HEK293 (cell line): Measurements from ENCODE around the gene TLNRD1.

Source experiments
- CTCF ChIA-PET: fragments of 350-600 bp; formaldehyde crosslinking; extraction: SDS; loops from one replicate; lab custom pipeline; 2021; ENCODE audit warnings: antibody characterized with exemption; lab: Yijun Ruan, JAX
- POLR2A ChIA-PET: fragments of 300-600 bp; formaldehyde crosslinking; extraction: SDS; loops from one replicate; lab custom pipeline; 2020; ENCODE audit warnings: antibody characterized with exemption, inconsistent platforms; lab: Yijun Ruan, JAX
- H3K27ac ChIP-seq: fragments of 200-500 bp; sonication (Bioruptor generic); 2 replicates; pipeline ENCODE4 v1.5.1; 2014; ENCODE audit warnings: low read depth, low read length, control low read depth, inconsistent platforms; ENCODE audit errors: extremely low read depth
- H3K36me3 ChIP-seq, 2 experiments: fragments of 200-500 bp in 1 of 2; sonication (Bioruptor generic) in 1 of 2; 1 replicate in 1 of 2; 2 replicates in 1 of 2; pipeline ENCODE4 v1.5.1; 2014 to 2017; ENCODE audit warnings: inconsistent platforms in 2 of 2, low read length in 2 of 2; ENCODE audit not compliant: control insufficient read depth in 2 of 2, insufficient read depth in 1 of 2
- H3K4me1 ChIP-seq: fragments of 200-500 bp; sonication (Bioruptor generic); 2 replicates; pipeline ENCODE4 v1.5.1; 2014; ENCODE audit warnings: mild to moderate bottlenecking, low read length, inconsistent platforms; ENCODE audit not compliant: control insufficient read depth, insufficient read depth
- H3K4me3 ChIP-seq: 2 replicates; pipeline ENCODE4 v1.5.1; 2011; ENCODE audit warnings: low read depth, mild to moderate bottlenecking, control low read depth, low read length, moderate library complexity
- H3K9me3 ChIP-seq: fragments of 200-500 bp; sonication (Bioruptor generic); 2 replicates; pipeline ENCODE4 v1.5.1; 2014; ENCODE audit warnings: low read depth, low read length, inconsistent platforms; ENCODE audit not compliant: control insufficient read depth, insufficient read depth
- AEBP2 ChIP-seq: fragments of 450-650 bp; formaldehyde crosslinking; IDR thresholded peaks from 2 replicates; pipeline ENCODE4 v1.5.1; 2016; ENCODE audit warnings: missing biosample characterization, missing genetic modification characterization, borderline replicate concordance
- ELK4 ChIP-seq: IDR thresholded peaks from 2 replicates; pipeline ENCODE4 v1.6.1; 2011; ENCODE audit warnings: mild to moderate bottlenecking, low read depth, low read length, borderline replicate concordance
- KLF8 ChIP-seq: fragments of 450-650 bp; formaldehyde crosslinking; IDR thresholded peaks from 2 replicates; pipeline ENCODE4 v1.5.1; 2016; ENCODE audit warnings: missing biosample characterization, missing genetic modification characterization
- SALL2 ChIP-seq: fragments of 450-650 bp; formaldehyde crosslinking; IDR thresholded peaks from 2 replicates; pipeline ENCODE4 v1.5.0; 2017; ENCODE audit warnings: missing biosample characterization, mild to moderate bottlenecking, missing genetic modification characterization, borderline replicate concordance
- TRIM28 ChIP-seq: IDR thresholded peaks from 2 replicates; pipeline ENCODE4 v1.6.1; 2011; ENCODE audit warnings: low read length, control low read depth, borderline replicate concordance
- YY2 ChIP-seq: fragments of 450-650 bp; formaldehyde crosslinking; IDR thresholded peaks from 2 replicates; pipeline ENCODE4 v1.5.1; 2016; ENCODE audit warnings: missing biosample characterization, missing genetic modification characterization
- ZBTB26 ChIP-seq: fragments of 450-650 bp; formaldehyde crosslinking; optimal IDR thresholded peaks from 2 replicates; pipeline ENCODE3; 2016; ENCODE audit warnings: missing biosample characterization, mild to moderate bottlenecking, missing genetic modification characterization
- ZFP3 ChIP-seq: fragments of 450-650 bp; formaldehyde crosslinking; IDR thresholded peaks from 2 replicates; pipeline ENCODE4 v1.5.1; 2016; ENCODE audit warnings: low read depth, missing biosample characterization, missing genetic modification characterization
- ZNF132 ChIP-seq: fragments of 450-650 bp; formaldehyde crosslinking; IDR thresholded peaks from 2 replicates; pipeline ENCODE4 v1.5.1; 2017; ENCODE audit warnings: missing biosample characterization, missing genetic modification characterization, borderline replicate concordance
- ZNF19 ChIP-seq: fragments of 450-650 bp; formaldehyde crosslinking; IDR thresholded peaks from 2 replicates; pipeline ENCODE4; 2016; ENCODE audit warnings: missing biosample characterization, missing genetic modification characterization, low read depth
- ZNF274 ChIP-seq, 2 experiments: fragments of 200-500 bp in 1 of 2; fragments of 450-650 bp in 1 of 2; sonication (Bioruptor generic) in 1 of 2; formaldehyde crosslinking in 1 of 2; IDR thresholded peaks; 2 replicates each; pipeline versions ENCODE4 v1.5.1 to v1.6.1; 2014 to 2016; ENCODE audit warnings: borderline replicate concordance in 1 of 2, inconsistent platforms in 1 of 2, low read length in 1 of 2, missing biosample characterization in 1 of 2, missing genetic modification characterization in 1 of 2
- ZNF280D ChIP-seq: fragments of 450-650 bp; formaldehyde crosslinking; IDR thresholded peaks from 2 replicates; pipeline ENCODE4 v1.5.1; 2016; ENCODE audit warnings: missing biosample characterization, missing genetic modification characterization
- ZNF311 ChIP-seq: fragments of 450-650 bp; formaldehyde crosslinking; IDR thresholded peaks from 2 replicates; pipeline ENCODE4 v1.5.1; 2017; ENCODE audit warnings: missing biosample characterization, missing genetic modification characterization, borderline replicate concordance
- ZNF521 ChIP-seq: fragments of 450-650 bp; formaldehyde crosslinking; IDR thresholded peaks from 2 replicates; pipeline ENCODE4 v1.5.1; 2017; ENCODE audit warnings: missing biosample characterization, mild to moderate bottlenecking, missing genetic modification characterization
- ZNF626 ChIP-seq: fragments of 450-650 bp; sonication (Bioruptor Pico); formaldehyde crosslinking; IDR thresholded peaks from 2 replicates; pipeline ENCODE4 v1.5.1; 2018; ENCODE audit warnings: missing biosample characterization, missing genetic modification characterization, inconsistent platforms
- ZNF76 ChIP-seq: fragments of 450-650 bp; formaldehyde crosslinking; IDR thresholded peaks from 2 replicates; pipeline ENCODE4; 2016; ENCODE audit warnings: low read depth, missing biosample characterization, missing genetic modification characterization, borderline replicate concordance
- ZNF777 ChIP-seq: fragments of 450-650 bp; formaldehyde crosslinking; IDR thresholded peaks from 2 replicates; pipeline ENCODE4 v1.5.1; 2017; ENCODE audit warnings: missing biosample characterization, missing genetic modification characterization, borderline replicate concordance
- ZNF837 ChIP-seq: fragments of 450-650 bp; formaldehyde crosslinking; IDR thresholded peaks from 2 replicates; pipeline ENCODE4 v1.5.1; 2016; ENCODE audit warnings: missing biosample characterization, missing genetic modification characterization
- TF ChIP-seq, protein P1 (sequence below): fragments of 450-650 bp; formaldehyde crosslinking; IDR thresholded peaks from 2 replicates; pipeline ENCODE4 v1.5.1; 2017; ENCODE audit warnings: missing biosample characterization, missing genetic modification characterization
- TF ChIP-seq, protein P2 (sequence below): fragments of 450-650 bp; formaldehyde crosslinking; IDR thresholded peaks from 2 replicates; pipeline ENCODE4 v1.5.1; 2016; ENCODE audit warnings: missing biosample characterization, missing genetic modification characterization
- TF ChIP-seq, protein P3 (sequence below): fragments of 450-650 bp; IDR thresholded peaks from 2 replicates; pipeline ENCODE4 v1.5.1; 2018; ENCODE audit warnings: missing biosample characterization, mild to moderate bottlenecking, missing genetic modification characterization

Gene TLNRD1

DNA sequence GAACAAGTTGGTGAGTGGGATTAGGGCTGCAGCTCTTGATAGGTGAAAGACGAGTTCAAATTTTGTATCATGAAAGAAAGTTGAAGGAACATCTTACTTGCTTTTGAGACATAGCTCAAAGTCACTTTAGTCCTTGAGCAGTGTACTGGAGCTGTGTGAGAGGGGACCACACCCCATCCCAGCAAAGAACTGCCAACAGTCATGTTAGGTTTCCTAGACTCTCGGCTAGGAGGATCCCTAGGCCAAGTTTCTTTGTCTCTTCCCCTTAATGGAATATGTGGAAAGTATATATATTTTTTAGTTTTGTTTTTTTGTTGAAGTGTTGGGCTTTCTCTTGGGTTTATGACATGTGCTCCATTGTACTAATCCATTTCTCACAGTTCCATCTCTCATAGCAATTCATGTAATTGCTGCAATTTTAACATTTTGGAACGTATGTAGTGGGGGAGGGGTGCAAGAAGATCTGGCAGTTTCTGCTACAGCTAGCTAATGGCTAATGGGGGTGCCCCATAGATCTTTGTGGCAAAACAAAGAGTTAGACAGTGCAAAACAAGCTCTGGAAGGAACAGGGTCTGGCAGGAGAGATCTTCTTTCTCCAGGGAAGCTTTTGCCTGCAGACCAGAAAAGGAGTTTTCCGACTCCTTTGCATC, 25.1 kb downstream of the TLNRD1 start (continued):
- TF ChIP-seq ZNF521 (no peak), AEBP2 (tag by site-specific recombination) (no peak), ZNF837 (no peak), ZNF19 (tag by site-specific recombination) (no peak), ELK4 (no peak), ZNF76 (no peak), ZNF132 (tag by site-specific recombination) (no peak), ZNF311 (tag by site-specific recombination) (no peak), ZFP3 (tag by site-specific recombination) (no peak), ZBTB26 (no peak), SALL2 (tag by site-specific recombination) (no peak)
- TF ChIP-seq, protein P1, sequence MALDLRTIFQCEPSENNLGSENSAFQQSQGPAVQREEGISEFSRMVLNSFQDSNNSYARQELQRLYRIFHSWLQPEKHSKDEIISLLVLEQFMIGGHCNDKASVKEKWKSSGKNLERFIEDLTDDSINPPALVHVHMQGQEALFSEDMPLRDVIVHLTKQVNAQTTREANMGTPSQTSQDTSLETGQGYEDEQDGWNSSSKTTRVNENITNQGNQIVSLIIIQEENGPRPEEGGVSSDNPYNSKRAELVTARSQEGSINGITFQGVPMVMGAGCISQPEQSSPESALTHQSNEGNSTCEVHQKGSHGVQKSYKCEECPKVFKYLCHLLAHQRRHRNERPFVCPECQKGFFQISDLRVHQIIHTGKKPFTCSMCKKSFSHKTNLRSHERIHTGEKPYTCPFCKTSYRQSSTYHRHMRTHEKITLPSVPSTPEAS, result no peak
- TF ChIP-seq, protein P2, sequence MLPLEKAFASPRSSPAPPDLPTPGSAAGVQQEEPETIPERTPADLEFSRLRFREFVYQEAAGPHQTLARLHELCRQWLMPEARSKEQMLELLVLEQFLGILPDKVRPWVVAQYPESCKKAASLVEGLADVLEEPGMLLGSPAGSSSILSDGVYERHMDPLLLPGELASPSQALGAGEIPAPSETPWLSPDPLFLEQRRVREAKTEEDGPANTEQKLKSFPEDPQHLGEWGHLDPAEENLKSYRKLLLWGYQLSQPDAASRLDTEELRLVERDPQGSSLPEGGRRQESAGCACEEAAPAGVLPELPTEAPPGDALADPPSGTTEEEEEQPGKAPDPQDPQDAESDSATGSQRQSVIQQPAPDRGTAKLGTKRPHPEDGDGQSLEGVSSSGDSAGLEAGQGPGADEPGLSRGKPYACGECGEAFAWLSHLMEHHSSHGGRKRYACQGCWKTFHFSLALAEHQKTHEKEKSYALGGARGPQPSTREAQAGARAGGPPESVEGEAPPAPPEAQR, result no peak

- CTCF ChIA-PET, result interaction anchor here (0.6 to 0.7 kb wide), 2 partner anchors 10 kb away, joined by 3 read pairs; no protein-coding TSS in a partner anchor
- POLR2A ChIA-PET, result interaction anchor here (0.9 kb wide), 1 partner anchor 25 kb away, joined by 3 read pairs; no protein-coding TSS in a partner anchor
- no peaks in the 10 kb centered on the region for H3K36me3 ChIP-seq
- H3K9me3 ChIP-seq, result no peaks in the 10 kb centered on the region
- no peak overlapping the region for H3K4me3 ChIP-seq
- no peaks in the 10 kb centered on the region for H3K4me1 ChIP-seq
- no peak overlapping the region for H3K27ac ChIP-seq
- TF ChIP-seq YY2 (tag by site-specific recombination) (no peak), ZNF626 (tag by site-specific recombination) (no peak), TRIM28 (no peak), ZNF280D (no peak), KLF8 (tag by site-specific recombination) (no peak), ZNF274 (IDR thresholded peaks at IDR 0.05; ENCODE audit: low read length) (no peak), ZNF274 (tag by site-specific recombination; IDR thresholded peaks at IDR 0.05; ENCODE audit: borderline replicate concordance) (no peak), ZNF777 (tag by site-specific recombination) (no peak), ZBTB26 (no peak)
- TF ChIP-seq, protein P3, sequence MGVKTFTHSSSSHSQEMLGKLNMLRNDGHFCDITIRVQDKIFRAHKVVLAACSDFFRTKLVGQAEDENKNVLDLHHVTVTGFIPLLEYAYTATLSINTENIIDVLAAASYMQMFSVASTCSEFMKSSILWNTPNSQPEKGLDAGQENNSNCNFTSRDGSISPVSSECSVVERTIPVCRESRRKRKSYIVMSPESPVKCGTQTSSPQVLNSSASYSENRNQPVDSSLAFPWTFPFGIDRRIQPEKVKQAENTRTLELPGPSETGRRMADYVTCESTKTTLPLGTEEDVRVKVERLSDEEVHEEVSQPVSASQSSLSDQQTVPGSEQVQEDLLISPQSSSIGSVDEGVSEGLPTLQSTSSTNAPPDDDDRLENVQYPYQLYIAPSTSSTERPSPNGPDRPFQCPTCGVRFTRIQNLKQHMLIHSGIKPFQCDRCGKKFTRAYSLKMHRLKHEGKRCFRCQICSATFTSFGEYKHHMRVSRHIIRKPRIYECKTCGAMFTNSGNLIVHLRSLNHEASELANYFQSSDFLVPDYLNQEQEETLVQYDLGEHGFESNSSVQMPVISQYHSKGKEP (tag by site-specific recombination), result no peak
These were observed 26.3 kb downstream of the TLNRD1 start for GRCh38 chr15:81026836-81027599.
